ENCODE data around the gene PCDHGB7.
"Not testable (repeated sequence)": the region's sequence is repeated elsewhere in the genome, so short reads cannot be mapped to it uniquely, and the experiment has no call there.

Gene PCDHGB7

GRCh38 chr5:141412854-141413539 lies 4.5 kb upstream of the PCDHGB7 start, which contains the start of gene PCDHGA10:
Gene PCDHGA10 (plus strand): TSS chr5:141412987. CDS start chr5:141413176, 189 bp downstream.
- TF ChIP-seq CTCF (IDR thresholded peaks at IDR 0.05; ENCODE audit: control extremely low read depth, extremely low read depth, low read depth, missing control alignments): peak; percentile 77
- DNase-seq (ENCODE audit: extremely low spot score): peak; percentile 73
- ChIA-PET CTCF (interaction anchor here (0.7 to 12.7 kb wide), 53 partner anchors 8 to 607 kb away, joined by 3 to 180 read pairs (median 5); partner anchors contain the start of genes HDAC3, PCDHB14, PCDHB15 and PCDHGA11), POLR2A (no interaction called here)

- ChIA-PET CTCF (interaction anchor here (0.7 to 12.7 kb wide), 42 partner anchors 8 to 608 kb away, joined by 3 to 180 read pairs (median 5); partner anchors contain the start of genes HDAC3, PCDHB14, PCDHGA11 and PCDHGA12), POLR2A (no interaction called here)
- TF ChIP-seq CTCF (IDR thresholded peaks at IDR 0.05; ENCODE audit: control extremely low read depth, extremely low read depth, low read depth, missing control alignments): no peak
- no peak for DNase-seq (ENCODE audit: extremely low spot score)
Observed at GRCh38 chr5:141413540-141414069, 3.9 kb upstream of the PCDHGB7 start.

GRCh38 chr5:141414548-141415274 lies 2.8 kb upstream of the PCDHGB7 start:
- POLR2A ChIA-PET: not testable (repeated sequence)
- CTCF ChIA-PET: interaction anchor here (1.2 to 12.7 kb wide), 14 partner anchors 15 to 465 kb away, joined by 3 to 180 read pairs (median 17); partner anchors contain the start of genes DIAPH1, PCDHGA12 and TAF7

GRCh38 chr5:141415275-141415618 lies 2.2 kb upstream of the PCDHGB7 start:
- CTCF ChIA-PET: interaction anchor here (1.3 to 12.7 kb wide), 5 partner anchors 60 to 148 kb away, joined by 4 to 180 read pairs (median 90); partner anchors contain the start of gene PCDHGC3
- DNase-seq (ENCODE audit: extremely low spot score); POLR2A ChIA-PET: not testable (repeated sequence)

More at GRCh38 chr5:141414548-141415274, 2.8 kb upstream of the PCDHGB7 start:
- not testable (repeated sequence) for DNase-seq (ENCODE audit: extremely low spot score)

DNA sequence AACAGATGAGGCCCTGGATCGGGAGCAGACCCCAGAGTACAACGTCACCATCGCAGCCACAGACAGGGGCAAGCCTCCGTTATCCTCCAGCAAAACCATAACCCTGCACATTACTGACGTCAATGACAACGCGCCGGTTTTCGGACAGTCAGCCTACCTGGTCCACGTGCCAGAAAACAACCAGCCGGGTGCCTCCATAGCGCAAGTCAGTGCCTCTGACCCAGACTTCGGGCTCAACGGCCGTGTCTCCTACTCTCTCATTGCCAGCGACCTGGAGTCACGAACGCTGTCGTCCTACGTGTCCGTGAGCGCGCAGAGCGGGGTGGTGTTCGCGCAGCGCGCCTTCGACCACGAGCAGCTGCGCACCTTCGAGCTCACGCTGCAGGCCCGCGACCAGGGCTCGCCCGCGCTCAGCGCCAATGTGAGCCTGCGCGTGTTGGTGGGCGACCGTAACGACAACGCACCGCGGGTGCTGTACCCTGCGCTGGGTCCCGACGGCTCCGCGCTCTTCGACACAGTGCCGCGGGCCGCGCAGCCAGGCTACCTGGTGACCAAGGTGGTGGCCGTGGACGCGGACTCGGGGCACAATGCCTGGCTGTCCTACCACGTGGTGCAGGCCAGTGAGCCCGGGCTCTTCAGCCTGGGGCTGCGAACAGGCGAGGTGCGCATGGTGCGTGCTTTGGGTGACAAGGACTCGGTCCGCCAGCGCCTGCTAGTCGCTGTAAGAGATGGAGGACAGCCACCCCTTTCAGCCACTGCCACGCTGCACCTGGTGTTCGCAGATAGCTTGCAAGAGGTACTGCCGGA lies 1.8 kb downstream of the PCDHGB7 start:
- POLR2A ChIA-PET: no interaction called here
- CTCF ChIA-PET: interaction anchor here (1.6 to 12.7 kb wide), 11 partner anchors 10 to 149 kb away, joined by 3 to 180 read pairs (median 27); partner anchors contain the start of genes PCDHGA12 and PCDHGB6

DNA sequence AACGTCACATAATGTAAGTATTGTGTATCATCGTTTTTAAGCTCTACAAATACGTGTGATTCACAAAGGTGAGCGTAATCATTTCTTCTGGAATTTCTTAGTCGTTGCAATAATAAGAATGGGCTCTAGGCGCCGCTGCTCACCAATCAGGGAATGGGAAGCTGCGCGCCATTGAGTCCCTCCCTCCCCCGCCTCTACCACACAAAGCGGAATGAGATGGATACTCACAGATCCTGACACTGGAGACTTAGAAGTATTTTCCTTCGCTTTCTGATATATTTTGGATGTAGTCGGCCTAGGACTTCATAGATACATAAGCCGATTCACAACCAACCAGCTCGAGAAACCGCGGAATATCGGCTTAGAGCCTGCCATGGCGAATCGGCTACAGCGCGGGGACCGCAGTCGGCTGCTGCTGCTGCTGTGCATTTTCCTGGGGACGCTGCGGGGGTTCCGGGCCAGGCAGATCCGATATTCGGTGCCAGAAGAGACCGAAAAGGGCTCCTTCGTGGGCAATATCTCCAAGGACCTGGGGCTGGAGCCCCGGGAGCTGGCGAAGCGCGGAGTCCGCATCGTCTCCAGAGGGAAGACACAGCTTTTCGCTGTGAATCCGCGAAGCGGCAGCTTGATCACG lies 3.5 kb downstream of the PCDHGB7 start, which contains the start of gene PCDHGA11:
Gene PCDHGA11 (plus strand): TSS at position 197 of the 634 bp plus-strand sequence. CDS start 177 bp downstream, at position 374.
- peak; percentile 71 for TF ChIP-seq CTCF (IDR thresholded peaks at IDR 0.05; ENCODE audit: control extremely low read depth, extremely low read depth, low read depth, missing control alignments)
- ChIA-PET POLR2A (no interaction called here), CTCF (interaction anchor here (0.7 to 12.7 kb wide), 43 partner anchors 8 to 634 kb away, joined by 3 to 174 read pairs (median 5); partner anchors contain the start of genes DIAPH1, HDAC3, PCDHA1 and PCDHGA1)
- peak; percentile 69 for DNase-seq (ENCODE audit: extremely low spot score)

More for the DNA sequence above, 1.8 kb downstream of the PCDHGB7 start:
- DNase-seq (ENCODE audit: extremely low spot score): no peak
- TF ChIP-seq CTCF (IDR thresholded peaks at IDR 0.05; ENCODE audit: control extremely low read depth, extremely low read depth, low read depth, missing control alignments): no peak

Data from GM10248 (cell line).